ENCODE measurements around the gene SLC12A7. TPM values are rescaled to one million over a fixed set of nuclear protein-coding genes. Genes with fewer than 3 reads are reported as not detected.

Gene SLC12A7
- total and polyA plus RNA-seq, 12 donors, result 36.3 to 208 (median 143) TPM

- 88 to 93% methylated on average over 19 of the region's 19 CpGs for WGBS, 2 donors
- H3K36me3 ChIP-seq, result no peaks in the 10 kb centered on the region
- H3K27ac ChIP-seq, result no peak overlapping the region
- H3K9me3 ChIP-seq, result no peaks in the 10 kb centered on the region
- intact Hi-C loops (cut with DNase I), result loop anchor here in 9 of 10 donors (5.0 to 10.0 kb wide), 8 partner anchors 79 to 222 kb away; partner anchors contain the start of gene NKD2 (in 5 of the 9)
- no peaks in the 10 kb centered on the region for H3K27me3 ChIP-seq
- no peak for TF ChIP-seq CTCF (IDR thresholded peaks at IDR 0.05)
- no peak overlapping the region for H3K4me3 ChIP-seq
- DNase-seq, result no peak
- no peak for ATAC-seq
- H3K4me1 ChIP-seq, result peaks cover 0 to 38% (median 23%) of the 10 kb centered on the region in 9 donors
These were observed 32.2 kb upstream of the SLC12A7 start for GRCh38 chr5:1144089-1144488.

- H3K36me3 ChIP-seq, result no peaks in the 10 kb centered on the region
- WGBS, 2 donors, result 97 to 100% methylated on average over 7 of the region's 7 CpGs
These were observed 31.7 kb upstream of the SLC12A7 start for GRCh38 chr5:1143670-1143951.

GRCh38 chr5:1142886-1143669 is 31.2 kb upstream of the SLC12A7 start:
- TF ChIP-seq CTCF (IDR thresholded peaks at IDR 0.05), result no peak
- no peaks in the 10 kb centered on the region for H3K27me3 ChIP-seq
- no peak overlapping the region for H3K27ac ChIP-seq
- peaks cover 0 to 38% (median 23%) of the 10 kb centered on the region in 9 donors for H3K4me1 ChIP-seq
- H3K36me3 ChIP-seq, result no peaks in the 10 kb centered on the region
- no peaks in the 10 kb centered on the region for H3K9me3 ChIP-seq
- intact Hi-C loops (cut with DNase I), result loop anchor here in 9 of 10 donors (5.0 to 10.0 kb wide), 8 partner anchors 78 to 221 kb away; partner anchors contain the start of gene NKD2 (in 5 of the 9)
- peak in 1 of 2 donors; percentile 5 for DNase-seq
- WGBS, 2 donors, result 90 to 94% methylated on average over 34 of the region's 34 CpGs
- no peak overlapping the region for H3K4me3 ChIP-seq
- no peak for ATAC-seq

More at GRCh38 chr5:1143670-1143951, 31.7 kb upstream of the SLC12A7 start:
- H3K27me3 ChIP-seq, result no peaks in the 10 kb centered on the region
- intact Hi-C loops (cut with DNase I), result loop anchor here in 9 of 10 donors (5.0 to 10.0 kb wide), 8 partner anchors 79 to 221 kb away; partner anchors contain the start of gene NKD2 (in 5 of the 9)
- DNase-seq, result no peak
- H3K27ac ChIP-seq, result no peak overlapping the region
- peaks cover 0 to 38% (median 23%) of the 10 kb centered on the region in 9 donors for H3K4me1 ChIP-seq
- TF ChIP-seq CTCF (IDR thresholded peaks at IDR 0.05), result no peak
- ATAC-seq, result no peak
- no peaks in the 10 kb centered on the region for H3K9me3 ChIP-seq
- no peak overlapping the region for H3K4me3 ChIP-seq

- intact Hi-C loops (cut with DNase I), result loop anchor here in 9 of 10 donors (2.0 to 10.0 kb wide), 9 partner anchors 31 to 220 kb away; partner anchors contain the start of gene NKD2 (in 5 of the 9)
- Histone ChIP-seq H3K4me3 (no peak overlapping the region), H3K9me3 (no peaks in the 10 kb centered on the region), H3K36me3 (no peaks in the 10 kb centered on the region), H3K27ac (no peak overlapping the region), H3K4me1 (peaks cover 0 to 38% (median 23%) of the 10 kb centered on the region in 9 donors), H3K27me3 (no peaks in the 10 kb centered on the region)
- 55 to 61% methylated on average over 6 of the region's 6 CpGs for WGBS, 2 donors
- no peak for TF ChIP-seq CTCF (IDR thresholded peaks at IDR 0.05)
- DNase-seq (peak in 1 of 2 donors; percentile 10), ATAC-seq (peak in 1 of 8 donors; percentile 27)
These were observed 30.0 kb upstream of the SLC12A7 start for GRCh38 chr5:1141834-1142233.
